GM13977 (cell line): Measurements from ENCODE around the gene HSF2BP.
"Not testable (repeated sequence)": the region's sequence is repeated elsewhere in the genome, so short reads cannot be mapped to it uniquely, and the experiment has no call there.

ENCODE experiments used
- DNase-seq: peaks from one replicate; pipeline ENCODE4 v3.0.0; 2012; ENCODE audit warnings: low spot score
- in situ Hi-C: fragments of 300-500 bp; cut with MboI; formaldehyde crosslinking; loops from one replicate; pipeline ENCODE4 v1.12.0; 2022; ENCODE audit warnings: low sequenced_read_pairs, low pct_unique_long_range_greater_than_20kb, mixed read lengths, inconsistent platforms; ENCODE audit not compliant: unreplicated experiment

Gene HSF2BP

DNA sequence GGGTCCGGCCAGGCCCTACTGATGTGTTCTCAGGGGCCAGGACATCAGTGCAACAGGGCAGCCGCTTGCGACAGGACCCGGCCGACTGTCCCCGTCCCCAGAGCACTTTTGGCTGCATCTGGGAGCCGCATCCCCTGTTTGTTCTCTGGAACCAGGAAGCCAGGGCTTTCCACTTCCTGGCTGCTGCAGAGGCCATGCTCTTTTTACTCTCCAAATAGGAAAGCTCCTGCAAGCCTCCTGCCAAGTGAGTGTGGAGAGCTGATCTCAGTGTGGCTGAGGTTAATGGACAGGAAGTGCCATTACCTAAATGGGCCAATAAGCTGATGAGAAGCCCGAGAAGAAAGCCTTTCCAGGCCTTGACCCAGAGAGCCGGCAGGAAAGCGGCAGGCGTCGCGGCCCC is 180.1 kb downstream of the HSF2BP start:
- in situ Hi-C loops, DNase-seq: not testable (repeated sequence)
